Lung (tissue), 12 donors: Measurements from ENCODE around the gene EGF. TPM values are rescaled to one million over a fixed set of nuclear protein-coding genes. Genes with fewer than 3 reads are reported as not detected.

ENCODE experiments used
- ATAC-seq: fragments of 200-7000 bp; cut with Tn5 transposase; one replicate; pipeline ENCODE4 v1.9.1; 2020; ENCODE audit warnings: moderate number of reproducible peaks; ENCODE audit not compliant: insufficient read depth, low FRiP score
- DNase-seq, 3 donors: peaks; one replicate each; pipeline ENCODE4 v3.0.0-alpha.2; 2013 to 2017
- H3K27ac ChIP-seq, 2 donors: one replicate each; pipeline ENCODE4 v1.5.1; 2013; ENCODE audit warnings: mild to moderate bottlenecking in 2 of 2, moderate library complexity in 2 of 2, control low read depth in 1 of 2, inconsistent platforms in 1 of 2, low read depth in 1 of 2, low read length in 1 of 2
- H3K27me3 ChIP-seq, 3 donors: one replicate each; pipeline ENCODE4 v1.5.1; 2013; ENCODE audit warnings: low read length in 2 of 3; ENCODE audit not compliant: control insufficient read depth in 3 of 3, insufficient read depth in 3 of 3
- H3K36me3 ChIP-seq, 4 donors: one replicate each; pipeline ENCODE4 v1.5.1; 2013; ENCODE audit warnings: low read length in 4 of 4, mild to moderate bottlenecking in 1 of 4, moderate library complexity in 1 of 4; ENCODE audit not compliant: control insufficient read depth in 4 of 4, insufficient read depth in 4 of 4
- H3K4me1 ChIP-seq, 5 donors: one replicate each; pipeline ENCODE4 v1.5.1; 2013; ENCODE audit warnings: low read length in 5 of 5, mild to moderate bottlenecking in 2 of 5, moderate library complexity in 1 of 5; ENCODE audit not compliant: control insufficient read depth in 5 of 5, insufficient read depth in 5 of 5
- H3K4me3 ChIP-seq: one replicate; pipeline ENCODE4 v1.5.1; 2013; ENCODE audit warnings: mild to moderate bottlenecking, control low read depth, moderate library complexity
- H3K9ac ChIP-seq, 2 donors: one replicate each; pipeline ENCODE4 v1.5.1; 2013; ENCODE audit warnings: low read length in 2 of 2, control low read depth in 1 of 2; ENCODE audit not compliant: insufficient read depth in 1 of 2
- H3K9me3 ChIP-seq, 4 donors: one replicate each; pipeline ENCODE4 v1.5.1; 2013; ENCODE audit warnings: low read length in 3 of 4, mild to moderate bottlenecking in 1 of 4, moderate library complexity in 1 of 4; ENCODE audit not compliant: control insufficient read depth in 4 of 4, insufficient read depth in 3 of 4
- WGBS, 2 donors: extraction: QIAGEN DNeasy Blood & Tissue Kit; methylation state at CpG; one replicate each; pipeline ENCODE4 v1.1.7; 2013; 5-methylcytosine and 5-hydroxymethylcytosine counted together
- polyA plus RNA-seq, 2 donors: library from polyadenylated mRNA; stranded (reverse); fragments of 200-250 nt; gene quantifications; one replicate each; pipeline ENCODE4 v1.2.1, GENCODE V29; 2013
- total RNA-seq, 2 donors: library from RNA; depleted of rRNA in 1 of 2; stranded (reverse); fragments of >200 nt in 1 of 2; gene quantifications; one replicate each; pipeline ENCODE4 v1.2.1, GENCODE V29; 2014 to 2021
- TF ChIP-seq, protein P1 (sequence below): IDR thresholded peaks from 2 replicates; pipeline ENCODE4 v1.5.1; 2012; ENCODE audit warnings: mild to moderate bottlenecking; ENCODE audit errors: control extremely low read depth, extremely low read depth
- donor health status: control.
- donor health status: control.
- donor health status: Bipolar disorder and iron deficiency.
- donor health status: healthy.
- donor health status: DM: yes; HTN: yes; CAD: no.

Gene EGF
- total and polyA plus RNA-seq, 4 donors = 0.75 to 2.6 (median 1.5) TPM

- Histone ChIP-seq H3K27ac (no peak overlapping the region), H3K9me3 (no peaks in the 10 kb centered on the region), H3K27me3 (peaks cover 0 to 6% (median under 1%) of the 10 kb centered on the region in 3 donors), H3K36me3 (no peaks in the 10 kb centered on the region), H3K4me3 (no peak overlapping the region), H3K4me1 (no peaks in the 10 kb centered on the region), H3K9ac (no peak overlapping the region)
- TF ChIP-seq, protein P1, sequence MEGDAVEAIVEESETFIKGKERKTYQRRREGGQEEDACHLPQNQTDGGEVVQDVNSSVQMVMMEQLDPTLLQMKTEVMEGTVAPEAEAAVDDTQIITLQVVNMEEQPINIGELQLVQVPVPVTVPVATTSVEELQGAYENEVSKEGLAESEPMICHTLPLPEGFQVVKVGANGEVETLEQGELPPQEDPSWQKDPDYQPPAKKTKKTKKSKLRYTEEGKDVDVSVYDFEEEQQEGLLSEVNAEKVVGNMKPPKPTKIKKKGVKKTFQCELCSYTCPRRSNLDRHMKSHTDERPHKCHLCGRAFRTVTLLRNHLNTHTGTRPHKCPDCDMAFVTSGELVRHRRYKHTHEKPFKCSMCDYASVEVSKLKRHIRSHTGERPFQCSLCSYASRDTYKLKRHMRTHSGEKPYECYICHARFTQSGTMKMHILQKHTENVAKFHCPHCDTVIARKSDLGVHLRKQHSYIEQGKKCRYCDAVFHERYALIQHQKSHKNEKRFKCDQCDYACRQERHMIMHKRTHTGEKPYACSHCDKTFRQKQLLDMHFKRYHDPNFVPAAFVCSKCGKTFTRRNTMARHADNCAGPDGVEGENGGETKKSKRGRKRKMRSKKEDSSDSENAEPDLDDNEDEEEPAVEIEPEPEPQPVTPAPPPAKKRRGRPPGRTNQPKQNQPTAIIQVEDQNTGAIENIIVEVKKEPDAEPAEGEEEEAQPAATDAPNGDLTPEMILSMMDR = no peak
- no peak for ATAC-seq
- no peak for DNase-seq
- WGBS, 2 donors = 79 to 84% methylated on average over 9 of the region's 9 CpGs
Observed at GRCh38 chr4:109999585-109999912, 86.9 kb downstream of the EGF start.

- TF ChIP-seq, protein P1 = no peak
- Histone ChIP-seq H3K27me3 (no peaks in the 10 kb centered on the region), H3K36me3 (no peaks in the 10 kb centered on the region), H3K9ac (no peak overlapping the region), H3K4me3 (no peak overlapping the region), H3K9me3 (no peaks in the 10 kb centered on the region), H3K27ac (no peak overlapping the region), H3K4me1 (no peaks in the 10 kb centered on the region)
- 66 to 67% methylated on average over 3 of the region's 3 CpGs for WGBS, 2 donors
- no peak for DNase-seq
- ATAC-seq = no peak
Observed at GRCh38 chr4:110002326-110002725, 89.6 kb downstream of the EGF start.

- H3K27ac ChIP-seq = no peak overlapping the region
- WGBS, 2 donors = 63 to 80% methylated on average over 6 of the region's 6 CpGs
- H3K9ac ChIP-seq = no peak overlapping the region
- TF ChIP-seq, protein P1 = no peak
- peaks cover 0 to 6% (median 0%) of the 10 kb centered on the region in 5 donors for H3K4me1 ChIP-seq
- ATAC-seq = no peak
- H3K27me3 ChIP-seq = no peaks in the 10 kb centered on the region
- H3K9me3 ChIP-seq = no peaks in the 10 kb centered on the region
- H3K4me3 ChIP-seq = no peak overlapping the region
- DNase-seq = no peak
- H3K36me3 ChIP-seq = no peaks in the 10 kb centered on the region
Observed at GRCh38 chr4:110003401-110004187, 90.9 kb downstream of the EGF start.

DNA sequence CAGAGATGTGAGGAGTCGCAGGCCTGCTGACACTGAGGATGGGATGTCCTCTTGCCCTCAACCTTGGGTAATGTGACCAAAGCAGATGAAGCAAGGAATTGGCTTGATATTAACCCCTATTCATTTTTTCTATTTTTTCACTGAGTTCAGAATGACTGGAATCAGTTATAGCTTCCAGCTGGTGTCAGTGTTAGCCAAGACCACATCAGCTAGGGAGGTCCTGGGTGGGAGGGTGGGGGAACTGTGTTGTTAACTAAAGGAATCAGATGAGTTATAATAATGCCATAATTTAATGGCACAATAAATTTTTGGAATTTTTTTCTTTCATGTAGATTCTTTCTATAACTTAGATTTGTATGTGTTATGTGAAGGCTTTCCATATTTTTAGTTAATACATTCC is 91.9 kb downstream of the EGF start:
- no peaks in the 10 kb centered on the region for H3K9me3 ChIP-seq
- no peak overlapping the region for H3K9ac ChIP-seq
- H3K27ac ChIP-seq = no peak overlapping the region
- H3K4me3 ChIP-seq = no peak overlapping the region
- DNase-seq = peak in 2 of 3 donors; percentile 24 to 52
- 90 to 100% methylated on average over 1 of the region's 1 CpG for WGBS, 2 donors
- peaks cover 0 to 6% (median 0%) of the 10 kb centered on the region in 5 donors for H3K4me1 ChIP-seq
- no peaks in the 10 kb centered on the region for H3K36me3 ChIP-seq
- ATAC-seq = no peak
- TF ChIP-seq, protein P1 = no peak
- H3K27me3 ChIP-seq = no peaks in the 10 kb centered on the region
